ENCODE measurements around the gene ENPP6.
"Not testable (repeated sequence)": the region's sequence is repeated elsewhere in the genome, so short reads cannot be mapped to it uniquely, and the experiment has no call there.

ENPP6 gene

DNA sequence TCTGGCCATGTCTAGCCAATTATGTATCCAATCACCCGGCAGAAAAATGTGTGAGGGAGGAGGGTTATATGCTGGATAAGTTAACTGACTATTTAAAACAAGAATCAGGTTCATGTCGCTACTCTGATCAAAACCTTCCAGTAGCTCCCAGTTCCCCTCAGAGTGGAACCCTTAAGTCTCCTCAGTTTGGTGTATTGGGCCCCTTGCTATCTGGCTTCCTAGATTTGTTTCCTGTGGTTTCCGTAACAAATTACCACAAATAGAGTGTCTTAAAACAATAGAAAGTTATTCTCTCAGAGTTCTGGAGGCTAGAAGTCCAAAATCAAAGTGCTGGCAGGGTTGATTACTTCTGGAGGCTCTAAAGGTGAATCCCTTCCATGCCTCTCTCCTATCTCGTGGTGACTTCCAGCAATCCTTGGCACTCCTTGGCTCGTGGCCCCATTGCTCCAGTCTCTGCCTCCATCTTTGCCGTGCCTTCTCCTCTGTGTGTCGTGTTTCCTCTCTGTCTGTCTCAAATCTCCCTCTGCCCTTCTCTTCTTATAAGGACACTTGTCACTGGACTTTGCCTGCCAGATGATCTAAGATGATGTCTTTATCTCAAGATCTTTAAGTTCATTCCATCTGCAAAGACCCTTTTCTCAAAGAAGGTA, 10.5 kb upstream of the ENPP6 start:
- Histone ChIP-seq H3K9me3 (replicated peaks in 1 of 11) (peaks cover 0 to 15% (median 7%) of the 10 kb centered on the region in 11 experiments; a peak in 7 of 22 replicates), H3K27me3 (no peaks in the 10 kb centered on the region), H3K9ac (no peak overlapping the region), H4K20me1 (no peaks in the 10 kb centered on the region), H3K4me3 (no peak overlapping the region), H3K27ac (no peak overlapping the region), H3K4me2 (peak overlapping the region; percentile 14 to 96 (median 88); a peak in 21 of 22 replicates), H3K36me3 (no peaks in the 10 kb centered on the region), H3K4me1 (peaks cover 32 to 55% (median 46%) of the 10 kb centered on the region in 10 experiments)
- TF ChIP-seq Cebpa-rat (IDR thresholded peaks at IDR 0.05): no peak

DNA sequence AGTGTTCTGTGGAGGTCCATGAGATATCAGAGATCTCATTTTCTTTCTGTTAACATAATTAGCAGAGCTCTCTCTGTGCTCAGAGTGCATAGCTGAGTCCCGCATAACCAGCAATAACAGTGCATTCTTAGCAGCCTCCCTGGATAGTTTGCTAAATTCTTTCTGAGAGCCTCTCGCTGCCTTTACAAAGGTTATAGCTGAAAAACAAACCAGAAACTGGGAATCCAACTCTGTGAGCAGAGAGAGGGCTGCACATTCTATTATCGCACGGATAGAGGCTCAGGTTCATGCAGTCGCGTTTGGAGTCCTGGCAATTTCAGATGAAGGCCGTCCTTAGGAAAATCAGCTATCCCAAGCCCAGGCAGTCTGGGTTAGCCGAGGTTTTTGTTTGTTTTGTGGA, 1.2 kb downstream of the ENPP6 start:
- no peaks in the 10 kb centered on the region for H3K36me3 ChIP-seq
- H3K27ac ChIP-seq: no peak overlapping the region
- no peaks in the 10 kb centered on the region for H3K4me1 ChIP-seq
- H3K9ac ChIP-seq: no peak overlapping the region
- no peaks in the 10 kb centered on the region for H3K27me3 ChIP-seq
- H3K4me3 ChIP-seq: no peak overlapping the region
- H4K20me1 ChIP-seq: no peaks in the 10 kb centered on the region
- TF ChIP-seq Cebpa-rat (IDR thresholded peaks at IDR 0.05): no peak
- peaks cover 0 to 3% (median 0%) of the 10 kb centered on the region in 11 experiments; a peak in 1 of 22 replicates for H3K9me3 ChIP-seq (replicated peaks in 1 of 11)
- no peak overlapping the region for H3K4me2 ChIP-seq

DNA sequence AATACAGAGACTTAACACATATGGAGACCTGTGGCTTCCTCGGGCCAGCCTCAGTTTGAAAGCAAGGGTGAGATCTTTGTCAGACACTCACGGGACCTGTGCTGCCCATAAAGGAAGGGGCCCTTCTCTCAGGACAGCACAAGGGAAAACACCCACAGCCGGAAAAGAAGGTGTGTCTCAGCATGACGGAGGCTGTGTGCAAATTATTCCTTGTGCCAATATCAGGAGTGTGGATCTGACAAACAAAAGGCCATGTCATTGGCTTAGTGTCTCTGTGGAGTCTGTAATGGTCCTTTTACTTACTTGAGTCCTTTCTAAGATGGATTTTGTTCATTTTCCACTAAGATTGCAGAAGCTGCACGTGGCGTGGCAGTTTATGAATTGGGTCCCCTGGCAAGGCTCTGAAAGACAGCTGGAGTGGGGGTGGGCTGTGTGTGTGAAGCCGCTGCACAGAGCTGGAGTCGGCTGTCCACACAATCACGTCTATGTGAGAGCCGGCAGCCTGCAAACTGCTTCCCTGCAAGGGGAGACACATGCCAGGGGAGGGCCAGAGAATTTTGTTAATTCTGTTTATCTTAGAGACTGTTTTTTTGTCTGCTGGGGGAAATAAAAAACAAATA, 1.9 kb downstream of the ENPP6 start:
- Histone ChIP-seq H3K27me3 (no peaks in the 10 kb centered on the region), H3K9ac (no peak overlapping the region), H3K4me3 (no peak overlapping the region), H3K4me1 (no peaks in the 10 kb centered on the region), H3K27ac (no peak overlapping the region), H3K36me3 (no peaks in the 10 kb centered on the region), H3K9me3 (replicated peaks in 1 of 11) (peaks cover 0 to 3% (median 0%) of the 10 kb centered on the region in 11 experiments; a peak in 1 of 22 replicates), H4K20me1 (no peaks in the 10 kb centered on the region), H3K4me2 (no peak overlapping the region)
- no peak for TF ChIP-seq Cebpa-rat (IDR thresholded peaks at IDR 0.05)

DNA sequence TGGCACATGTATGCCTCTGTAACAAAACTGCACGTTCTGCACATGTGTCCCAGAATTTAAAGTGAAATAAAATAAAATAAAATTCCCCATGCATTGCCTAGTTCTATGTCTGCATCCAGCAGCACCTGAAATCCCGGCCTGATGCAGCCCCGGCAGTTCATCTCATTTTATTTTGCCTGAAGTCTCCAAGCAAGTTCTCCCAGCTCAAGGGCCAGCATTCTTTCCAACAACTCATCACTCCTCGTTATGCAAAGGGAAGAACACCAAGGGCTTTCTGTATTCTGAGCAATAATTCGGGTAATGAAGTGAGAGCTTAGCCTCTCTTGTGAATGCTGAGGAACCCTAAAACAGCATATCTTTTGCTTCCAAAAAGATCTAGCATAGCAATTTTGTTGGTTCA, 2.7 kb downstream of the ENPP6 start:
- no peaks in the 10 kb centered on the region for H4K20me1 ChIP-seq
- H3K27me3 ChIP-seq: no peaks in the 10 kb centered on the region
- H3K4me1 ChIP-seq: no peaks in the 10 kb centered on the region
- H3K4me3 ChIP-seq: no peak overlapping the region
- H3K36me3 ChIP-seq: no peaks in the 10 kb centered on the region
- no peak for TF ChIP-seq Cebpa-rat (IDR thresholded peaks at IDR 0.05)
- no peak overlapping the region for H3K4me2 ChIP-seq
- H3K9ac ChIP-seq: no peak overlapping the region
- no peak overlapping the region for H3K27ac ChIP-seq
- peaks cover 0 to 3% (median 0%) of the 10 kb centered on the region in 11 experiments; a peak in 1 of 22 replicates for H3K9me3 ChIP-seq (replicated peaks in 1 of 11)

DNA sequence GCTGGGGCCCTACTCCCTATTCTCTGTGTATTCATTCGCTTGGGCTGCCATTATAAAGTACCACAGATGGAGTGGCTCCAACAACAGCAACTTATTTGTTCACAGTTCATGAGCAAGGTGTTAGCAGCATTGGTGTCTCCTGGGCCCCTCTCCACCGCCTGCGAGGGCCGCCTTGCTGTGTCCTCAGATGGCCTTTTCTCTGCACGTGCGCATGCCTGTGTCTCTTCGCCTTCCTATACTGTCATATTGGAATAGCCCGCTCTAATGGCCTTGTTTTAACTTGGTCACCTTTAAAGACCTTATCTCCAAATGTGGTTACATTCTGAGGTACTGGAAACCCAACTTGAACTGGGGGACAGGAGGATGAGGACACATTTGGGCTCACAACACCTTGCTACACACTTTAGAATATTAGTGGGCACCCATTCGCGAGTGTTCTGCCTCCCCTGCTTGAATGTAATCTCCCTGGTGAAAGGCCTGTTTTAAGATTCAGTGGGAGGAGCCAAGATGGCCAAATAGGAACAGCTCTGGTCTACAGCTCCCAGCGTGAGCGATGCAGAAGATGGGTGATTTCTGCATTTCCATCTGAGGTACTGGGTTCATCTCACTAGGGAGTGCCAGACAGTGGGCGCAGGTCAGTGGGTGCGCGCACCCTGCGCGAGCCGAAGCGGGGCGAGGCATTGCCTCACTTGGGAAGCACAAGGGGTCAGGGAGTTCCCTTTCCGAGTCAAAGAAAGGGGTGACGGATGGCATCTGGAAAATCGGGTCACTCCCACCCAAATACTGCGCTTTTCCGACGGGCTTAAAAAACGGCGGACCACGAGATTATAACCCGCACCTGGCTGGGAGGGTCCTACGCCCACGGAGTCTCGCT, 9.7 kb downstream of the ENPP6 start:
- H3K27ac ChIP-seq; H3K4me2 ChIP-seq; H3K9me3 ChIP-seq (replicated peaks in 1 of 11); H3K36me3 ChIP-seq; H4K20me1 ChIP-seq; H3K27me3 ChIP-seq; H3K4me3 ChIP-seq; H3K9ac ChIP-seq; H3K4me1 ChIP-seq: not testable (repeated sequence)

- Histone ChIP-seq H4K20me1 (no peaks in the 10 kb centered on the region), H3K27ac (no peak overlapping the region), H3K9me3 (replicated peaks in 1 of 11) (peaks cover 0 to 7% (median 0%) of the 10 kb centered on the region in 11 experiments; a peak in 1 of 22 replicates), H3K36me3 (no peaks in the 10 kb centered on the region), H3K27me3 (no peaks in the 10 kb centered on the region), H3K4me3 (no peak overlapping the region), H3K4me1 (no peaks in the 10 kb centered on the region), H3K9ac (no peak overlapping the region), H3K4me2 (no peak overlapping the region)
- TF ChIP-seq Cebpa-rat (IDR thresholded peaks at IDR 0.05): no peak
Measured at GRCh38 chr4:184205243-184205642, 12.4 kb downstream of the ENPP6 start.

DNA sequence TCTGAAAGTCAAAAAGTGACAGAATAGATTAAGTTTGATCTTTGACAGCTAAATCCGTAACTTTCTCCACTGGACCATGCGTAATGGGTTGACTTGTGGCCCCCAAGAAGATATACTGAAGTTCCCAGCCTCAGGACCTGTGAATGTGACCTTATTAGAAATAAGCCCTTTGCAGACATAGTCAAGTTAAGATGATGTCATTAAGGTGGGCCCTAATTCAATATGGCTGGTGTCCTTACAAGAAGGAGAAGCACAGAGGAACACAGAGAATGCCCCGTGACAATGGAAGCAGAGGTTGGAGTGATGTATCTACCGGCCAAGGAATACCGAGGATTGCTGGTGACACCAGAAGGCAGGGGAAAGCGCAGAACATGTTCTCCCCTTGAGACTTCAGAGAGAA, 14.4 kb downstream of the ENPP6 start:
- H4K20me1 ChIP-seq: no peaks in the 10 kb centered on the region
- H3K4me2 ChIP-seq: no peak overlapping the region
- H3K27ac ChIP-seq: no peak overlapping the region
- no peaks in the 10 kb centered on the region for H3K4me1 ChIP-seq
- H3K27me3 ChIP-seq: no peaks in the 10 kb centered on the region
- H3K36me3 ChIP-seq: no peaks in the 10 kb centered on the region
- peaks cover 0 to 7% (median 0%) of the 10 kb centered on the region in 11 experiments; a peak in 1 of 22 replicates for H3K9me3 ChIP-seq (replicated peaks in 1 of 11)
- TF ChIP-seq Cebpa-rat (IDR thresholded peaks at IDR 0.05): no peak
- H3K4me3 ChIP-seq: no peak overlapping the region
- no peak overlapping the region for H3K9ac ChIP-seq

- Histone ChIP-seq H3K27me3 (no peaks in the 10 kb centered on the region), H3K27ac (no peak overlapping the region), H3K36me3 (no peaks in the 10 kb centered on the region)
Measured at GRCh38 chr4:184201179-184201578, 16.5 kb downstream of the ENPP6 start.

GRCh38 chr4:184200296-184200695, 17.4 kb downstream of the ENPP6 start:
- Histone ChIP-seq H4K20me1 (no peaks in the 10 kb centered on the region), H3K9ac (no peak overlapping the region), H3K9me3 (replicated peaks in 1 of 11) (0 out of 22 replicates have a peak, but pooled peaks cover 0 to 4% (median 0%) of the 10 kb centered on the region in 11 experiments), H3K27me3 (no peaks in the 10 kb centered on the region), H3K4me2 (no peak overlapping the region), H3K4me1 (no peaks in the 10 kb centered on the region), H3K36me3 (no peaks in the 10 kb centered on the region), H3K4me3 (no peak overlapping the region), H3K27ac (no peak overlapping the region)
- TF ChIP-seq Cebpa-rat (IDR thresholded peaks at IDR 0.05): no peak

More at GRCh38 chr4:184201179-184201578, 16.5 kb downstream of the ENPP6 start:
- no peak overlapping the region for H3K9ac ChIP-seq
- no peaks in the 10 kb centered on the region for H4K20me1 ChIP-seq
- TF ChIP-seq Cebpa-rat (IDR thresholded peaks at IDR 0.05): no peak
- H3K4me1 ChIP-seq: no peaks in the 10 kb centered on the region
- H3K4me3 ChIP-seq: no peak overlapping the region
- H3K9me3 ChIP-seq (replicated peaks in 1 of 11): 0 out of 22 replicates have a peak, but pooled peaks cover 0 to 4% (median 0%) of the 10 kb centered on the region in 11 experiments
- no peak overlapping the region for H3K4me2 ChIP-seq

Data from BLaER1 treated with 17β-estradiol and CSF1 and Interleukin-3, amounts not matched to agents 10 nM and 100 nM (cell line).